HG03064 (cell line): ENCODE measurements around the gene C19orf12.
"Not testable (repeated sequence)": the region's sequence is repeated elsewhere in the genome, so short reads cannot be mapped to it uniquely, and the experiment has no call there.

ENCODE experiments used
- ATAC-seq: cut with Tn5 transposase; IDR thresholded peaks from one replicate; pipeline ENCODE4 v1.9.1; 2021; ENCODE audit warnings: low read depth; ENCODE audit not compliant: unreplicated experiment

C19orf12 gene

DNA sequence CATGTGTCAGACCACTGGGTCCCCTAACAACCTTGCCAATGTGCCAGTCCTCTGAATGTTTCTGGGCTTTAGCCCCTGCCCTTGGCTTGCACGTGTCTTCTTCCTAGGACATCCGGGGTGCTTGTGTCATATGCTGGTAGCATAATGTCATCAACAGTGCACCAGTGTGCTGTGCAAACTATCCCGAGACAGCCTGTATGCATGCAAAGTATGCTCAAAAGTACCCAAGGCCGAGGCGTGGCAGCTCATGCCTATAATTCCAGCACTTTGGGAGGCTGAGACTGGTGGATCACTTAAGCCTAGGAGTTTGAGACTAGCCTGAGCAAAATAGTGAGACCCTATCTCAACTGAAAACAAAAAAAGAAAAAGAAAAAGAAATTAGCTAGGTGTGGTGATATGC, 20.8 kb upstream of the C19orf12 start:
- no peak for ATAC-seq

DNA sequence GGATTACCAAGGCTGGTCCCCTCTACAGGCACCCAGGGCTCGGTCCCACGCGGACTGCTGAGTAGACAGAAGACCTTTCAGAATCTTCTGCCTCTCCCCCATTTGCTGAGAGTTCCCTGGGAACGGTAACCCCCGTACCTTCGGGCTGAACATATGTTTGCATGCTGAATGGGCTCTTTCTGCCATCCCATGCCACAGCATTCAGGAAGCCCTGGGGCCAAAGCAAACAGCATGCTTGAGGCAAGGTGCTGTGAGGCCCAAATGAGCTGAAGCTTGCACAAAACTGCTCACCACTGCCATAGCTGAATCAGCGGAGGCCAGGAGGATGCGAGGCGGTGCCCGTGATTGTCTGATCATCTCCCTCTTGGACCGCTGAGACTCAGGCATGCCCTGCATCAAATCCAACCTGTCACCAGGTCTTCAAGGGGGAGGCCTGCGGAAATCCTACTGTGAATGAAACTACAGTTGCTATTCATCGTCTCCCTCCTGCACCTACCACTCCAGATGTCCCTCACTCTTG, 16.3 kb upstream of the C19orf12 start:
- no peak for ATAC-seq

DNA sequence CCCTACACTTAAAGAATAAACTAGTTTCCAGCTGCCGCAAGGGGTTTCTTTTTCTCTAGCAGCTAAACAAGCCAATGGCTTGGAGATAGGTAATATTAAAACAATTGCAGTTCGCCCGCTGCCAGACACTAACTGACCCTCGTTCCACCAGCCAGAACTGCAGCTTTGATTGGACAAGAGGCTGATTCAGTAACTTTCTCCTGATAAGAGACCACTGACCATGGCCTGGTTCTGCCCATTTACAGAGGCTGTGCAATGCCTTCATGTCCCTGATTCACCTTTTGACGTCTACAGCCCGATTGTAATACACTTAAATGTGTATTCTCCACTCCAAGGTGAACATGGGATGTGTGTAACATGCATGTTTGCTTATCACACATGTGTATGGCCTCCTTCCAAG, 12.8 kb upstream of the C19orf12 start:
- ATAC-seq: no peak

DNA sequence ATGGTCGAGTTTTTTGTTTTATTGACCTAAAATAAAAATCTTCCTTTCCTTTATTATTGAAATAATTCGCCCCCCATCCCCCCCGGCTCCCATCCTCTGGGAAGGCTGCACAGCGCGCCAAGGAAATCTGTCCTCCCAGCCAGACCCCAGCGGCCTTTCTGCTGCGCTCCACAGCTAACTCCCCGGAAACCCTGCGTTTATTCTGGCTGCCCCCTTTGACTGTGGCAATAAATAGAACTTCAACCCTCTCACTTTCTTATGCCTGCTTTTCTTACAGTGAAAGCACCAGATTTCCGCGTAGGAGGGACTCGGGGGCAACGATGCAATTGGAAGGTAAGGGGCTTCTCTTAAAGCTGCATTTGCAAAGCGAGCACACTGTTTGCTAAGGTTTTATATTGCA, 9.7 kb upstream of the C19orf12 start:
- no peak for ATAC-seq

DNA sequence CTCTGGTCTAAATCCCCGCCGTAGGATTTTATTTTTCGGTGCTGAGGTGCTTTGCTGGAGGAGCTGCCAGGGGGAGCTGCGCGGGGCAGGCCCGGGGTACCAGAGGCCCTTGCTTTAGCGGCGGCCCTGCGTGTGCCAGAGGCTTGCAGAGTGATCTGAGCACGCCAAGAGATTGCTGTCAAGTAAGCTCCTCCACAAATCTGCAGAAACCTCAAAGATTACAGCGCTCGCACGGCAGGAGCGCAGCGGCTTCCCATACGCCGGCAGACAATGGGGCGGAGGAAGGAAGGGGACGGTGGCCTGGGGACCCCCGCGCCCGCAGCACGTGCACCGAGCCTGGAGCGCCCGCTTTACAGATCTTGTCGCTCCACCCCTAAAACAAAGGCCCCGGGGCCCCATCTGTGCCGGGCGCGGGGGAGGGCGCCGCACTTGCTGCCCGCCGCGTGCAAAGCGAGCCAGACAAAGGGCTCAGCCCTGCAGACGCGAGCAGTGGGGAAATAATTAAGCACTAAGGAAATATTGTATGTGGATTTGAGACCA, 9.1 kb upstream of the C19orf12 start:
- no peak for ATAC-seq

DNA sequence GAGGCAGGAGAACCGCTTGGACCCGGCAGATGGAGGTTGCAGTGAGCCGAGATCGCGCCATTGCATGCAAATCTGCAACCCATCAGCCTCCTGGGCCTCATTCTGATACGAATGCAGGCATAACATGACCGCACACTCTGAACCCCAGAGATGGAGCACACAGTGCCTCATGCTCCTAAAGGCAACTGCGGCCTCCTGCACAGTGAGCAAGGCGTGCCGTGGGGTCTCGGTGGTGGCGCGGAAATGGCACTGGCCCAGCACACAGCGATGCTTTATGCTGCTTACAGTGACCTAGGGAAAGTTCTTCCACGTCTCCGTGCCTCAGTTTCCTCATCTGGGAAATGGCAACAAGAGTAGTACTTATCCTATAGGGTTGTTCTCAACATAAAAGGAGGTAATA, 2.0 kb upstream of the C19orf12 start:
- ATAC-seq: no peak

DNA sequence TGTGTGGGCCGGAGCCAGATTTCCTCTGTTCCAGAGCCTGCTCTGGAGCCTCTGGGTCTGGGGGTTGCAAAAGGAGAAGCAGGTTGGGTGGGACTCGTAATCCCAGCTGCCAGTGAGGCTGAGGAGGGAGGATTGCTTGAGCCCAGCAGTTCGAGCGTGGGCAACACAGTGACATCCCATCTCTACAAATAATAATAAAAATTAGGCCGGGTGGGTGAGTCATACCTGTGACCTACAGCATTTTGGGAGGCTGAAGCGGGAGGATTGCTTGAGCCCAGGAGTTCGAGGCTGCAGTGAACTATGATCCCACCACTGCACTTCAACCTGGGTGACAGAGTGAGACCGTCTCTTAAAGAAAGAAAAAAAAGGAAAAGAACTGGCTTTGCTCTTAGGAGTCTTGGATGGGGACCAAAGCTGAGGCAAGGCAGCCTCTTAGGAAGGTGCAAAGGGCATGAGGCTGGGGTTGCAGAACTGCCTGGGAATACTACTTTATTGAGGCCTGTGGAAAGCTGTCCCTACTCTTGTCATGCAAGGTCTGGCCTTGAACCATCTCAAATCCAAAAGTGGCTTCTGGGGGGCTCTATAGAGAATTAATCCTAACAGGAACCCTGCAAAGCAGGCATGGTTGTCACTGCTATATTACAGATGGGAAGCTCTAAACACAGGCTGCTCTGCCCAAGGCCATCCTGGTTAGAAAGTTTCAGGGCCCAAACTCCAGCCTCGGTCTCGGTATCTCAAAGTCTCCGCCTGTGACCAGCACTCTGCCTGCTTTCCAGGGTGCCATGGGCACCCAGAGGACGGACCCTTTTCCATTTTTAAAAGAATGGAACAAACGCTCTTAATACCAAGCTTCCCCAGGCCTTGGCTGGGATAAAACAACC, 880 bp upstream of the C19orf12 start:
- no peak for ATAC-seq

DNA sequence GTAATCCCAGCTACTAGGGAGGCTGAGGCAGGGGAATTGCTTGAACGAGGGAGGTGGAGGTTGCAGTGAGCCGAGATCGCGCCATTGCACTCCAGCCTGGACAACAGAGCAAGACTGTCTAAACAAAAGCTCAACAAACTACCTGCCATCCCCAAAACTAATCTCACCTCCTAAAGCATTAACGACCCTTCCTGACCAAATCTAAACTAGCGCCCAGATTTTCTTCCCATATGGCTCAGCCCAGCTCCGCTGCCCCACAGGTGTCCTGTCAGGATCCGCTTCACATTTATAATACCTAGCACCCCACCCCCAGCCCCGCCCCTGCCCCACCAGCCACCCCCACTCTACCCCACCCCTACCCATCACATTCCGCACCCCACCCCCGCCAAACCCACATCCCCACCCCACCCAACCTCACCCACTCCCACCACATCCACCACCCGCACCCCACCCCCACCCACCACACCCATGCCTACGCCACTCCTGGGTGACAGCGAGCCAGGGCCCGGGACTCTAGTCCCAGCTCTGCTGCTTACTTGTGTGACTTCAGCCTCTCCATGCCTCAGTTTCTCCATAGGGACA, 599 bp downstream of the C19orf12 start:
- peak; percentile 19 for ATAC-seq

DNA sequence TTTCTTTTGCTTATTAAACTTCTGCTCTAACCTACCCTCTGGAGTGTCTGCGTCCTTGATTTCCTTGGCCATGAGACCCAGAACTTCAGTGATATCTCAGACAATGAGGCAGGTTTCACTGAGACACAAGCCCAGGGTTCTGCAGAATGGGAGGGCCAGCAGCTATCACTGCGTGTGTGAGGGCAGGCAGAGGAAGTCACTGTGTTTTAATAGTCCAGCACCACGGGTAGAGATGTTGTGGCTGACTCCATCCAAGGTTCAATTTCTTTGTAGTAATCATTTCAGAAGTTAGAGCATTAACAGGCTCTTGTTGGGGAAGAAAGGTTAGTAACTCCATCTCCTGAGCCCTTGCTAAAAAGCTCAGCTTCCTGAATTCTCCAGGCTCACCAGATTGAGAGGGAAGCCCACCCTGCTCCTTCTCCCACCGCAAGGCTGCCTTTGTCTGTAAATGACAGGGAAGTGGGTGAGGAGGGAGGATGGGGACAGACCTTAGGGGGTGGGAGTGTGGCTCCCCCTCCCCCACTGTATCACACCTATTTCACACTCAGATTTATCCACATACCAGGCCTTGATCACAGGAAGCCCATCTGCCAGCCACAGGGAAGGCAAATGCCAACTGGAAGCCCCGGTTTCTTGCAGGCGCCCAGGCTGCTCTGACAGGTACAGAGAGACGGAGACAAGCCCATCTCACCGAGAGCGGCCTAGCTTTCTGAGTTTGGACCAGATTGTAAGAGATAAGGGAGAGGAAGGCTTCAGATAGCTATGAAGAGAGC, 2.1 kb downstream of the C19orf12 start:
- no peak for ATAC-seq

DNA sequence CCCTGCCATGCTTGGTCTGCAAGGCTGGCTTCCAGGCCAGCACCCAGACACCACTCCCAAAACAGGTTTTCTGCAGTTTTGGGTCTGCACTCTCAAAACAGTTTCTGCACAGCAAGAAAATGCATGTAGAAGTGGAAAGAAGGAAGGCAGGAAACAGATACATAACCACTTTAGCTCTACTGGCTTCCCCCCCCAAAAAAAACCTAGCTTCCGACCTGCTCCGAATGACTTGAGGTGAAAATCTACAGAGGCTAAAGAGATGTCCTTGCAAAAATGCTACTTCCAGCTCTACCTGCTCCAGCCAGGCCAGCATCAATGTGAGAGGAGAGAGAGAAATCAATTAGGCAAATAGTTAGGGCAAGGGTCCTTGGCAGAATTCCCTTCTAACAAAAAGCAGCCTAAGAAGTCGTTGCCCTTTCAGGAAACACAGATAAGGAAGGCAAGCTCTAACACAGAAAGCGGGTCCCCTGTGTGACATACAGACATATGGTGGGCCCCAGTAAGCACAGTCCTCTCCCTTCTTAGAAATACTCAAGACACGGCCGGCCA, 3.4 kb downstream of the C19orf12 start:
- no peak for ATAC-seq

DNA sequence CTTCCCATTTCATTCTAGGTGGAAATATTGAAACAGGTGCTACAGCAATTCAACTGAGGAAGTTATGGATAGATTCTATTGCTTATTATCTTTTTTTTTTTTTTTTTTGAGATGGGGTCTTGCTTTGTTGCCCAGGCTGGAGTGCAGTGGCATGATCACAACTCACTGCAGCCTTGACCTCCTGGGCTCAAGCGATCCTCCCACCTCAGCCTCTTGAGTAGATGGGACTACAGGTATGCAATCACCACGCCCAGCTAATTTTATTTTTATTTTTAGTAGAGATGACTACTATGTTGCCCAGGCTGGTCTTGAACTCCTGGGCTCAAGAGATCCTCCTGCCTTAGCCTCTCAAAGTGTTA, 5.6 kb downstream of the C19orf12 start:
- not testable (repeated sequence) for ATAC-seq

DNA sequence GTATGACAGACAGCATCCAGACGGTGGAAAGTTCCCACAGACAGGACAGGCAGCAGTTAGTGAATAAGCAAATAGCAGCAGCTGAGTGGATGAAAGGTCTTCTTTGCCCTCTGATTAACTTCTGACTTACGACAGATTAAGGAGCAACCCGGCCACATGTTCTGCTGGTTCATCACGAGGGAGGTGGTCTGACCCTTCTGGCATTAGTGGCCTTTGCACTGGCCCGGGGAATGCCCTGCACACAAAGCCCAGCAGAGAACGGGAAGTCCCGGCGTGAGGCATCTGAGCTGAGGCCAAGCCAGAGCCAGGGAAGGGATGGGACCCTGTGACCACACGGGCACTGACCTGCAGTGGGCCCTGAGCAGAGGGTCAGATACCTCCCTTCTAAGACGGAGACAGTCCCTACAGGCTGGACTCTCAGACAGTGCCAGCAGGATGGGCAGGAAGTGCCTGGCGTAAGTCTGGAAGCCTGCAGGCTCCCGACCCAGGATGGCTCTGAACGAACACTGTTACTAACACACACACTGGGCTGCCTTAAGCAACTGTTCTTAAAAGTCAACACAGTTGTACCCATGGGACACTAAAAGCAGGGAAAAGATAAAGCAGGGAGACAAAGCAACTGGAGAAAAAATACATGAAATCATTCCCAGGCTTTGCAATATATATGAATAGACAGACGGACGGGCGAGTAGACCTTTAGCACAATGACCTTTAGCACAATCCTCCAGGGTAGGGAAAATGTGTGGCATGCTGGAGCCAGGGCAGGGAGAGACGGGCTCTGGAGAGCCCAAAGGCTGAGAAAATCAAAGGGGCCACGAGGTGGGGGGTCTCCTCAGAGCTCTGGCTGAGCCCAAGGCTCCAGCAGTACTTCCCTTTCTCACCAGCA, 6.3 kb downstream of the C19orf12 start:
- ATAC-seq: no peak

DNA sequence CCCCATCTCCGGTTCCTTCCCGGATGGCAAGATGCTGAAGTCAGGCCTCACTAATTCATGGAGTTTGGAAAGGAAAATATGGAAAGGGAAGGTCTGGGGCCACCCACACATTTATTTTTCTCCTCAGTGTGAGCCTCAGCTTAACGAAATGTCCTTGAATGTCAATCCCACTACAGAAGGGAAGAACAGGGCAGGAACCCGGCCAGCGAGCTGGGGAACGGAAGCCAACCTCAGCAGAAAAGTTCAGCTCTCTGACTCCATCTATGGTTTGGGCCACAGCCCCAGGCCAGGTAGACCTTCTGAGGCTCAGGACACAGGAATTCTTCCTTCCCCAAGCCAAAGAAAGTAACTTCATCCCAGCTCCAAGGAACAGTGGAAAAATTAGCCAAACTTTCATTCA, 8.4 kb downstream of the C19orf12 start:
- no peak for ATAC-seq

DNA sequence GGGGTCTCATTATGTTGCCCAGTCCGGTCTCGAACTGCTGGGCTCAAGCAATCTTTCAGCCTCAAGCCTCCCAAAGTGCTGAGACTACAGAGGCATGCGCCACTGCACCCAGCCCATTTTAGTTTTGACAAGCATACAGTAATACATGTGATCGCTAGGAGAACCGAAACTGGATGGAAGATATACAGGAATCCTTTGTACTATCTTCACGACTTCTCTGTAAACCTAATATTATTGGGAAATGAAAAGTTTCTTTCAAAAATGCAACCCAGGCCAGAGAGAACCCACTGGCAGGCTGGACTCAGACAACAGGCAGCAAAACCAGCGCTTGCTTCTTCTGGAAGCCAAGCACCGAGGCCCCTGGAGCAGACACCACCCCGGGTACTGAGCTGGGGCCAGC, 9.4 kb downstream of the C19orf12 start:
- ATAC-seq: no peak

DNA sequence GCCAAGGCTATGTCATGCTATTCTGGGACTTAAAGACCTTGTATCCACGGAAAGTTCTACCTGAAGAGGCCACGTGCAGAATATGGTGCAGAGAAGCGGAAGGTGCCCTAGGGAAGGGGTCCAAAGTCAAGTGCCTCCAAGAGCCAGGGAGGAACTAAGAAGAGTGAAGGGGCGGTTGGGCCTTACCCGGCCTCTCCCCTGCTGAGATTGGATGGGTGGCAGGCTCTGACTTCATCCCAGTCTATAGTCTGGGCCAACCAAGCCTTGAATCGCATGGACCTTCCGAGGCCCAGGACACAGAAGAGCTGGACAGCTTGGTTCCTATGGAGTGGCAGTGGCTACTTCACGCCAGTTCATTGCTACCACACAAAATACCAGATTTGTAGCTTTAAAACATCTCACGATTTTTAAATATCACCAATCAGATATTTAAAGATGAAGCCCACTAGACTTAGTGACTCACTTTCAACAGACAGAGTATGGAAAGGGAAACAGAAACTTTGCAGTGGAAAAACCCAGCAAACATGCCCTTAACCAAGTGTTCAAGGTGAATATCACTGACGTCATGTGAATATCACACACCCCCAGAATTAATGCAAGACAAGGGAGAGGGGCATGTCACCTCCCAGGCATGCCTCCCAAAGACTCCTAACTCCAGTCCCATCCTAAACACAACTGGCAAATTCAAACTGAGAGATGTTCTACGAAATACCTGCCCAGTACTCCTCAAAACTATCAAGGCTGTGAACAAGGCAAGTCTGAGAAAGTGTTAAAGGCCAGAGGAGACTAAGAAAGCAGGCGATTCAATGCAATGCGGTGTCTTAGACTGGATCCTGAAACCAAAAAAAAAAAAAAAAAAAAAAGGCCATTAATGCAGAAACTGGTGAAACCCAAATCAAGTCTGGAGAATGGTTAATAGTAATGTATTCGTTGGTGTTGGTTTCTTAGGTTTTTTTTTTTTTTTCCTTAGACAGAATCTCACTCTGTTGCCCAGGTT, 10.2 kb downstream of the C19orf12 start:
- ATAC-seq: no peak

DNA sequence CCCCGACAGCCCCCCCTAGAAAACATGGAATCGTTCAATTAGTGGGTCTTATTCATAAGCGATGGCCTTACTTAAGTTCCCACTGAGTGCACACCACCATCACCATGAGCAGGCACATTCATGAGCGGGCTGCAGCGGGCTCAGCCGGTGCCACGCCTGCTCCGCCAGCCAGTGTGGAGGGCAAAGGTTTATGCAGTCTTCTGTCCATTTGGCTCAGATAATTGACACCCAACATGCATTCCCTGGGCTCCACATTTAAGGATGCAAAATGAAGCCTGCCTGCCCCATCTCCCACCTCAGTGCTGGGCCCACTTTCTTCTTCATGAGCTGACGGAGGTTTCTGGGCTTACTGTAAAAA, 12.1 kb downstream of the C19orf12 start:
- no peak for ATAC-seq

DNA sequence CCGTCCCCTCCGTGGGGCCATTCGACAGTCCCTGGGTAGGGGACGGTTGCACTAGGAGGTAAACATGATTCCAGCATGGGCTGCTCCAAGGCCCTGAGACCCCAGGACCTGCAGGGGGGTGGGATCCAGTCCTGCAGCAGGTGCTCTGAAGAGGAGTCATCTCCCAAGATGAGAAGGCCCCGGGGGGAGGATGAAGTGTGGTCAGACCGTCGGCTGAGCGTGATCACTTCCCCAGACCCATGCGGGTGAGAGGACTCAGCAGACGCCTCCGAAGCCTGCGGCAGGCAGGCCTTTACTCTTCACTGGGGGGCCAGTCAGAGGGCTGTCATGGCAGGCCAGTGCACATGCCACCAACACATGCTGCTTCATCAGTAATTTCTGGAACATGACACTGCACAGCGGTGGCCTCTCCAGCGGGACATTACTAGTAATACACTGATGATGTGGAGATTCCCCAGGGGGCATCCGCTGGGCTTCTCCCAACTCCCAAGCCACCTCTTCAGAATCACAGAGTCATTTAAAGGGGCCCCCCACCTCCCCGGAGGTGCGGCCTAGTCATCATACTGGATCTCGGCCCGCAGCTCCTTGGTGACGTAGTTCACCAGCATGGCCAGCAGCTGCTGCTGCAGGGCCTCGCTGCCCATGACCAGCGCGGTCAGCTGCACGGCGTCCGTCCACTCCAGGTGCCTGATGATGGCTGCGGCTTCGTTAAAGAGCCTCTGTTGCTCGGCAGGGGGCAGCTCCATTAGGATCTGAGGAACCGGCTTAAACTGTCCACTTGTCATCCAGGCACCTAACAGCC, 12.7 kb downstream of the C19orf12 start:
- no peak for ATAC-seq

DNA sequence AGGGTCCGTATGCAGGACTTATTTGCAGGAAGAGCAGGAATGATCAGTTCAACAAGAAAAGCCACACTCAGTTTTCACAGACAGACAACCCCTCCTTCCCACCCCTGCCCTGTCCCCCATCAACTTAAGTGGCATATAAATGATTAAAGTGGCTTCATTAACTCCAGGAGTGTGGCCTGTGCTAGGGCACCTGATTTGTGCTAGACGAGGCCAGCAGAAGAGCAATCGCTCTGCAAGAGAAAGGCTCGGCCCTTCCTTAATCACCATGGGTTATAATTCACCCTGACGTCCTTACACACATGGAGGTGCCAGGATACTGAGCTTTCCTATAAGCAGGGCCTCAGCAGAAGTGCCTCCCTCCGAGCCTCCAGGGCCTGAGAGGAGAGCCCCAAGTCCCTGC, 14.6 kb downstream of the C19orf12 start:
- ATAC-seq: no peak
